NCI-H1694 treated with DMSO at 0.1 percent for 48 hours (cell line): Measurements from ENCODE around the gene NEUROD2.
"Not testable (repeated sequence)": the region's sequence is repeated elsewhere in the genome, so short reads cannot be mapped to it uniquely, and the experiment has no call there.

Experiments used
- DNase-seq: peaks from one replicate; lab custom pipeline; 2025; lab: John Stamatoyannopoulos, UW

The NEUROD2 gene

GRCh38 chr17:39602533-39603303, 5.0 kb downstream of the NEUROD2 start:
- DNase-seq = no peak

- DNase-seq = no peak
Measured at GRCh38 chr17:39601758-39602532, 5.8 kb downstream of the NEUROD2 start.

GRCh38 chr17:39600997-39601597, 6.6 kb downstream of the NEUROD2 start:
- no peak for DNase-seq

- DNase-seq = no peak
Measured at GRCh38 chr17:39600288-39600996, 7.3 kb downstream of the NEUROD2 start.

- peak; percentile 71 for DNase-seq
Measured at GRCh38 chr17:39599665-39600231, 8.0 kb downstream of the NEUROD2 start.

- DNase-seq = peak; percentile 71
Measured at GRCh38 chr17:39599004-39599664, 8.6 kb downstream of the NEUROD2 start.

- peak; percentile 42 for DNase-seq
Measured at GRCh38 chr17:39598630-39599003, 9.1 kb downstream of the NEUROD2 start.

- no peak for DNase-seq
Measured at GRCh38 chr17:39598047-39598481, 9.7 kb downstream of the NEUROD2 start.

- DNase-seq = peak; percentile 94
Measured at GRCh38 chr17:39597372-39598046, 10.2 kb downstream of the NEUROD2 start.

GRCh38 chr17:39596543-39597267, 11.0 kb downstream of the NEUROD2 start:
- DNase-seq = peak; percentile 52

GRCh38 chr17:39595928-39596510, 11.7 kb downstream of the NEUROD2 start:
- no peak for DNase-seq

GRCh38 chr17:39595294-39595693, 12.4 kb downstream of the NEUROD2 start:
- DNase-seq = no peak

- no peak for DNase-seq
Measured at GRCh38 chr17:39593371-39593770, 14.3 kb downstream of the NEUROD2 start.

- peak; percentile 85 for DNase-seq
Measured at GRCh38 chr17:39591958-39592954, 15.5 kb downstream of the NEUROD2 start.

GRCh38 chr17:39590180-39590579, 17.5 kb downstream of the NEUROD2 start:
- DNase-seq = not testable (repeated sequence)

- no peak for DNase-seq
Measured at GRCh38 chr17:39582658-39583057, 25.1 kb downstream of the NEUROD2 start.

- DNase-seq = no peak
Measured at GRCh38 chr17:39581759-39582085, 26.0 kb downstream of the NEUROD2 start.

- no peak for DNase-seq
Measured at GRCh38 chr17:39581071-39581758, 26.5 kb downstream of the NEUROD2 start.
